Keratinocyte (primary cell): ENCODE data around the gene D2HGDH.

ENCODE experiments used
- EZH2 ChIP-seq: IDR thresholded peaks from one replicate; pipeline ENCODE4 v1.6.1; 2012; ENCODE audit warnings: inconsistent platforms, mild to moderate bottlenecking, low read length, moderate library complexity
- TF ChIP-seq, protein P1 (sequence below), 3 experiments: IDR thresholded peaks in 1 of 3; conservative IDR thresholded peaks in 1 of 3; optimal IDR thresholded peaks in 1 of 3; 2 replicates in 2 of 3; 3 replicates in 1 of 3; pipeline versions ENCODE3 to v1.5.1; 2011; ENCODE audit warnings: low read length in 3 of 3, mild to moderate bottlenecking in 3 of 3, moderate library complexity in 2 of 3, control low read depth in 1 of 3, inconsistent platforms in 1 of 3; ENCODE audit not compliant: insufficient read depth in 2 of 3; ENCODE audit errors: extremely low read depth in 1 of 3

DNA sequence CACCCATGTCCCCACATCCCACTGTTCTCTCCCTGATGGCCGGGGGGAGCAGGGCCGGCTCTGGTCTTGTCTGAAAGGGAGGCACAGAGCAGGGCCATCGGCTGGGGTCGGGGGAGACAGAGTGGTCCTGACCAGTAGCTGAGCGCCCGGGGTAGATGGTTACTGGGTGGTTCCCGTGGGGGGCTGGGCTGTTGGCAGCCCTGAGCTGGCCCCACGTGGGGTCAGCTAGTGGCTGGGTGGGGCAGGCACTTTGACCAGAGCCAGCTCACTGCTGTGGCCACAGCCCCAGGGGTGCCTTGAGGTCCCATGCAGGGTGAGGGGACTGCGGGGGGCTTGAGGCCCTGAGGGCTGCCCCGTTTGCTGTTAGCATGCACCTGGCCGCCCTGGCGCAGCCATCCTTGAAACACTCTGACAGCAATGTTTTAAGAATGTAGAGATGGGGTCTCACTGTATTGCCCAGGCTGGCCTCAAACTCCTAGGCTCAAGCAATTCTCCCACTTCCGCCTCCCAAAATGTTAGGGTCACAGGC is 62.2 kb downstream of the D2HGDH start:
- TF ChIP-seq, protein P1, sequence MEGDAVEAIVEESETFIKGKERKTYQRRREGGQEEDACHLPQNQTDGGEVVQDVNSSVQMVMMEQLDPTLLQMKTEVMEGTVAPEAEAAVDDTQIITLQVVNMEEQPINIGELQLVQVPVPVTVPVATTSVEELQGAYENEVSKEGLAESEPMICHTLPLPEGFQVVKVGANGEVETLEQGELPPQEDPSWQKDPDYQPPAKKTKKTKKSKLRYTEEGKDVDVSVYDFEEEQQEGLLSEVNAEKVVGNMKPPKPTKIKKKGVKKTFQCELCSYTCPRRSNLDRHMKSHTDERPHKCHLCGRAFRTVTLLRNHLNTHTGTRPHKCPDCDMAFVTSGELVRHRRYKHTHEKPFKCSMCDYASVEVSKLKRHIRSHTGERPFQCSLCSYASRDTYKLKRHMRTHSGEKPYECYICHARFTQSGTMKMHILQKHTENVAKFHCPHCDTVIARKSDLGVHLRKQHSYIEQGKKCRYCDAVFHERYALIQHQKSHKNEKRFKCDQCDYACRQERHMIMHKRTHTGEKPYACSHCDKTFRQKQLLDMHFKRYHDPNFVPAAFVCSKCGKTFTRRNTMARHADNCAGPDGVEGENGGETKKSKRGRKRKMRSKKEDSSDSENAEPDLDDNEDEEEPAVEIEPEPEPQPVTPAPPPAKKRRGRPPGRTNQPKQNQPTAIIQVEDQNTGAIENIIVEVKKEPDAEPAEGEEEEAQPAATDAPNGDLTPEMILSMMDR (optimal IDR thresholded peaks at IDR 0.05 in 1 of 3, IDR thresholded peaks at IDR 0.05 in 1 of 3, conservative IDR thresholded peaks at IDR 0.05 in 1 of 3; ENCODE audit: extremely low read depth in 1 of 3, insufficient read depth in 2 of 3, low read length in 3 of 3) = no peak
- TF ChIP-seq EZH2 = no peak
